GM18909 (cell line): ENCODE results near the gene SLIT3.

ENCODE experiments used
- ATAC-seq: cut with Tn5 transposase; IDR thresholded peaks from one replicate; pipeline ENCODE4 v1.9.1; 2021; ENCODE audit warnings: mild to moderate bottlenecking; ENCODE audit not compliant: unreplicated experiment, poor library complexity

Gene SLIT3

DNA sequence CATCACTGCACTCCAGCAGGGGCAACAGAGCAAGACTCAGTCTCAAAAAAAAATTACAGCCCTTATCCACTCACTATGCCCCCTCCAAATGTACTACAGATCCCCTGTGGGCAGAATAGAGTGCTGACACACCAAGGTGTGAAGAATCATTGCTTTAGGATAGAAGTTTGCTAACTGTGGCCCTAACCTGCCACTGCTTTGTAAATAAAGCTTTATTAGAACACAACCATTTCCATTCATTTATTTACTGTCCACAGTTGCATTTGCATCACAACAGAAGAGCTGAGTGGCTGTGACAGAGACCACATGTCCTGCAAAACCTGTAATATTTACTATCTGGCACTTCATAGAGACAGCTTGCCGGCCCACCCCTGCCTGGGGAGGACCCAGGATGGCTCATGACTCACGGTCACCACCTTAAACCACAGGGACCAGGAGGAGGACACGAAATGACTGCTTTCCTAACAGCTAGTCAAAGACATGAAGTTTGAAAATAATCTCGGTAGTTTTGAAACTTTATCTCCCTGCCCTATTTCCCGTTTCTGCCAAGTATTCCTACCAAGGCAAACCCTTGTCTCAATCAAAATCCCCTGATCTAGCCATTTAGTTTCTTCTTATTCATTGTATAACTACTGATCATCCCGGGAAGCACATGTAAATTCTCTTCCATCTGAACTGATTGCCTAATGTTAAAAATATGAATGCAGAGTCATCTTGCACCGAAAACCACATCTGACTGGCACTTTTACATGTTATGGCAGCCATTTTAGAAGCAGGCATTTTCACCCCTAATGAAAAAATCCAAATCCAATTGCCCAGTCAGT lies 206.1 kb downstream of the SLIT3 start:
- no peak for ATAC-seq

GRCh38 chr5:169091396-169091980 lies 209.5 kb downstream of the SLIT3 start:
- ATAC-seq = no peak

DNA sequence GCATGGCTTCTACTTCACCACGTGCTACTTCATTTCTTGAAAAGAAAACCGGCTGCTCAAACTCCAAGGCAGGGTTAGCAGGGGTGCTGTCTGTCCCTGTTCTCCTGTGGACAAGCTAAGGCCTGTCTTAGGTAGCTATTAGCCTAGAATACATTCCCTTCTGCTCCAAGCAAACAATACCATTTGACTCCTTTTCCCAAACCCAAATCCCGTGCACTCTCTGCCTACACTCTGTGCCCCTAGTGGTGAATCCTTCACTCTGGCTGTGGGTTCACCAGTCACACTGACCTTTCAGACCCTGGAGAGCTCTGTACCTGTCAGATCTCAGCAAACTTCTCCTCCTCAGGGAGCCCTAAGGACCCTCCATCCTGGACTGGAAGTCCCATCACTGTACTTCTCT lies 211.6 kb downstream of the SLIT3 start:
- ATAC-seq = no peak

DNA sequence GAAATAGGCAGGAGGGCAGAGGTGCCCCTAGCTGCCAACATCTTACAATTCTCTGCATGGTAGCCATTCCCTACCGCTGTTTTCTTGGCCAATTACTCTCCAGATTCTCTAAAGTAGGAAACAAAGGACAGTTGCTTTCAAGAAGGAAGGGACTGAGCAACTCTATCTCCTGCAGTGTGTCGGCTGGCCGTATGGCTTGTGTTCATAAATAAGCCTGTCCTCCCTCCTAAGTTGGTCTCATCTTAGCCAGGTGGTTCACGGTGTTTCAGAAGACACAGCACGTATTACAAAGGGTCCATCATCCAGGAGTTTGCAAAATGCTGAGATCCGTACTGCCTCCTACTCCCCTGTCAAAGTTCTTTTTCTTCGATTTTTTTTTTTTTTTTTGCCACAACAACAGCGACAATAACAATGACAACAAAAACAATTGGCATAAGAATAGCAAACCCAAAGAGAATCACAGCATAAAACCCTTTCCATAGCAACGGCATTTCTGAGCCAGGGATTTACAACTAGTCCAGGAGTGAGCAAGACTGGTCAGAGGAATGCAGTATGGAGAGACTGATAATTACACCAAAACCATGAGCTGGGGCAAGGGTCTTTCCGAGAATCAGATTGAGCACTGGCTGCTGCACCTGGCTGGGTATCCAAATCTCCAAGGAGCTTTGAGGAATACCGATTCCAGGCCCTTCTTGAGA lies 212.8 kb downstream of the SLIT3 start:
- ATAC-seq = no peak

GRCh38 chr5:169085636-169086035 lies 215.3 kb downstream of the SLIT3 start:
- ATAC-seq = no peak

- ATAC-seq = no peak
Measured at GRCh38 chr5:169085212-169085611, 215.7 kb downstream of the SLIT3 start.

GRCh38 chr5:169084775-169085174 lies 216.2 kb downstream of the SLIT3 start:
- no peak for ATAC-seq

DNA sequence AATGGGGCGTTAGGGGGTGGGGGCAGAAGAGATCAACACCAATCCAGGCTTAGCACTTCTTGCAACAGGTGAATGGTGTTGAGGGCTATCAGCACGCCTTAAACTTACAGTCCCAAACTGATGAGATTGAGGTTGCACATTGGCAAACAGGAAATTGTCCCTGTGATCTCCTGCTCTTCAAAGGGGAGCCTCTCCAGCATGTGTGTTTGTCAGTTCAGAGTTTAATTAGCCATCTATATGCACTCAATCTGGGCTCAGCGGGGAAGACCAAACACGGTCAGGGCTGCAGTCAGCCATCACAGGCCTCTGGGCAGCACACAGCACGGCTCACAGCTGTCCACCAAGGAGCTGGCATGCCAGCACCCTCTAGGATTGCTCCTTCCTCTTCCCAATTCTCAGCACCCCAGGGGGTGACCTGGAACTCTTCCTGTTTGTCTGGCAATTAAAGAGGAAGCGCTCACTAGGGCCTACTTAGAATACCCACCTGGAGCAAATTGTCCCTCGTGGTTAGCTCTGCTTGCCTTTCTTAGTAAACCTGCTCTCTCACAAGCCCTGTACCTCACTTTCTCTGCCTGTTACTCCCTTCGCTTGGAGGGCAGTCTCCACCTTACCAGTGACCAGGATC lies 217.4 kb downstream of the SLIT3 start:
- ATAC-seq = no peak

GRCh38 chr5:169081000-169081724 lies 219.8 kb downstream of the SLIT3 start:
- ATAC-seq = no peak

GRCh38 chr5:169080448-169080911 lies 220.5 kb downstream of the SLIT3 start:
- ATAC-seq = no peak

DNA sequence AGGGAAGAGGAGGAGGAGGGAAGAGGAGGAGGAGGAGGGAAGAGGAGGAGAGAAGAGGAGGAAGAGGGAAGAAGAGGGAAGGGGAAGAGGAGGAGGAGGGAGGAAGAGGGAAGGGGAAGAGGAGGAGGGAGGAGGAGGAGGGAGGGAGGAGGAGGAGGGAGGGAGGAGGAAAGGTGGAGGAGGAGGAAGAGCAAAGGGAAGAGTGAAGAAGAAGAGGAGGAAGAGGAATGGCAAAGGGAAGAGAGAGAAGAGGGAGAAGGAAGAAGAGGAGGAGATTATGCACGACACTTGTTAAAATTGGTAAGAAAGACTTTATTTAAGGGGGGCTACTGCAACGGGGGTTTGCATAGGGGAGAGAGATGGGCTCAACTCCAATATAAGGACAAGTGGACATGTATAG lies 221.2 kb downstream of the SLIT3 start:
- no peak for ATAC-seq

DNA sequence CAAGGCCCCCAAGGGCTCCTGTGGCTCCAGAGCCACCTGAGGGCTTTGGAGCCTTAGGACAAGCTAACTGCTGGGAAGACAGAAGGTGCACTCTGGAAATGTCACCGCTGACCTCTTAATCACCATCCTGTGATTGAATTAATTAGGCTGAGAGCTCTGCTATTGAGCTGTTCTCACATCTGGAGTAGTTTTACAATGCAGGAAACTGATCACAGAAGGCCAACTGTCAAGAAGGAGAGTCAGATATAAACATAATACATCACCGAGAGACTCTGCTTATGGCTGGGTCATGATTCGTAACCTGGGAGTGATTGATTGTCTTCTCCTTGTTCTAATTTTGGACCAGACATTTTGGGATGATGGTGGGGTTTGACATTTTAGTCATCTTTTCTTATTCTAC lies 226.1 kb downstream of the SLIT3 start:
- ATAC-seq = no peak

DNA sequence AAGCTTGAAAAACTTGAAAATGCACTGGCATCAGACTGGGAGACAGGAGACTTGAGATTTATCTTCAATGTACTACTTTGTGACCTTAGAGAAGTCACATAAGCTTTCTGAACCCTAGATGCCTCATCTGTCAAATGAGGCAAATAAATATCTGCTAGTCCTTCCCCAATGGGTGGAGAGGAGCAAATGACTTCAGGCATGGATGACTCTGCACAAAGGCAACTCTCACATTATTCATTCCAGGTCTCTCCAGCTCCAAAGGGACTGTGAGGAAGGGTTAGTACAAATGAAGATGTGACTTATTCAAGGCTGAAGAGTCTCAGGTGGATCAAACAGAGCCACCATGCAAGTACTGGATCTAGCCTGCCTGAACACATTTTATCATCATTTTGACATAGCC lies 228.7 kb downstream of the SLIT3 start:
- ATAC-seq = no peak

- no peak for ATAC-seq
Measured at GRCh38 chr5:169070413-169070812, 230.5 kb downstream of the SLIT3 start.

DNA sequence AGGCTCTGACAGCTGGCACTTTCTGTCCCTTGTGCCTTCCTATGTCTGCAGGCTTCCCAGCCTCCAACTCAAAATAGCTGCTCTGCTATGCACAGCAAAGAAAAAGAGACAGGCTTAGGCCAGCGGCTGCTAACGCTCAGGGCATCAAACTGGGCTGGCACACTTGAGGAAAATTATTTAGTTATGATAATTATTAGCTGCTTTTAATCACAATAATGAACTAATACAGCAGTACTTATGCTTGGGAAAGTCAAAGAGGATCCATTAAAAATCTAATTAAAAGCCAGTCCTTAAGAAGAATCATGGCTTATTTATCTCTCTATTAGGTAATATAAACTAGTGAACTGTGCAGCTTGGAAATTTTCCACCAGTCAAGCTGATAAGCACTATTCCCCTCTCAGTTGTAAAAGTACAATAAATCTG lies 233.2 kb downstream of the SLIT3 start:
- no peak for ATAC-seq

DNA sequence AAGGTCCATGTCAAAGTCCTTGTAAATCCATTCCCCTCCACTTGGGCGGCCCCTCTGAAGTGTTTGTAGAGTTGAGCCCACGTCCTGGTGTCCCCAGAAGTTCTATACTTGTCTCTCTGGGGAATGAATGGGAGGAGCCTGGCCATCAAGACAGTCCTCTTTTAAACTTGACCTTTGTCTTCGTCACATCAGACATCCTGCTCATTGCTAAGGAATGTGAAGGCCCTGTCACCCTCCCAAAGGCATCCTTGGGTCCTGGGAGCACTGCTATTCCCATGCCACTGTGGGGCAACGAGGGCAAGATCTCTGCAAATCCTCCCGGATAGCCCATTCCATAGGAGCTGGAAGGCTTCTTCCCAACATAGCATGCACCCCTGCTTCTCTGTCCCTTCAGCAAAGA lies 235.5 kb downstream of the SLIT3 start:
- no peak for ATAC-seq

GRCh38 chr5:169064093-169064492 lies 236.8 kb downstream of the SLIT3 start:
- ATAC-seq = no peak

GRCh38 chr5:169063316-169063953 lies 237.5 kb downstream of the SLIT3 start:
- ATAC-seq = no peak

GRCh38 chr5:169062690-169063089 lies 238.2 kb downstream of the SLIT3 start:
- no peak for ATAC-seq

DNA sequence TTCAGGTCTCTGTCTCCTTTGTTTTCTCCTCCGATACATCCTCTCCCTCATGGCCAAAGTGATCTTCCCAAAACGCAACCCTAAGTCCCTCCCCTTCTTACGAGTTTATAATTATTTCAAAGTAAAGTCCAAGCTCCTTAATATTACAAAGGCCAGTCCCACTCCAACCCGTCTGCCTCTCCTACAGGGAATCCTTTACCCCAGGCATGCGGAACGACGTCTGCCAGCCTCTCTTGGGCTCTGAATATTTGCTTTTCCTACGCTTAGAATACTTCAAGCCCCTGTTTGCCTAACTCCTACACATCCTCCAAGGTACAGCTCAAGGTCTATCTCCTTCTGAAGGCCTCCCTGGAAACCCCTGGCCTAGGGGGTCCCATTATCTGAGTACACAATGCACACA lies 246.4 kb downstream of the SLIT3 start:
- ATAC-seq = no peak
